Fibroblast of upper back skin (primary cell): Measurements from ENCODE around the gene SPRR2D.
"Not testable (repeated sequence)": the region's sequence is repeated elsewhere in the genome, so short reads cannot be mapped to it uniquely, and the experiment has no call there.

Source experiments
- DNase-seq: peaks from one replicate; pipeline ENCODE4 v3.0.0-alpha.2; 2013

The SPRR2D gene

GRCh38 chr1:153040950-153041631, at the start of gene SPRR2D:
TSS of gene SPRR2D (minus strand) at chr1:153041120. CDS start at chr1:153040346, 774 bp downstream.
- no peak for DNase-seq

GRCh38 chr1:153087652-153088051, 46.7 kb upstream of the SPRR2D start:
- DNase-seq = no peak

- no peak for DNase-seq
These were observed 40.8 kb upstream of the SPRR2D start for GRCh38 chr1:153081736-153082135.

DNA sequence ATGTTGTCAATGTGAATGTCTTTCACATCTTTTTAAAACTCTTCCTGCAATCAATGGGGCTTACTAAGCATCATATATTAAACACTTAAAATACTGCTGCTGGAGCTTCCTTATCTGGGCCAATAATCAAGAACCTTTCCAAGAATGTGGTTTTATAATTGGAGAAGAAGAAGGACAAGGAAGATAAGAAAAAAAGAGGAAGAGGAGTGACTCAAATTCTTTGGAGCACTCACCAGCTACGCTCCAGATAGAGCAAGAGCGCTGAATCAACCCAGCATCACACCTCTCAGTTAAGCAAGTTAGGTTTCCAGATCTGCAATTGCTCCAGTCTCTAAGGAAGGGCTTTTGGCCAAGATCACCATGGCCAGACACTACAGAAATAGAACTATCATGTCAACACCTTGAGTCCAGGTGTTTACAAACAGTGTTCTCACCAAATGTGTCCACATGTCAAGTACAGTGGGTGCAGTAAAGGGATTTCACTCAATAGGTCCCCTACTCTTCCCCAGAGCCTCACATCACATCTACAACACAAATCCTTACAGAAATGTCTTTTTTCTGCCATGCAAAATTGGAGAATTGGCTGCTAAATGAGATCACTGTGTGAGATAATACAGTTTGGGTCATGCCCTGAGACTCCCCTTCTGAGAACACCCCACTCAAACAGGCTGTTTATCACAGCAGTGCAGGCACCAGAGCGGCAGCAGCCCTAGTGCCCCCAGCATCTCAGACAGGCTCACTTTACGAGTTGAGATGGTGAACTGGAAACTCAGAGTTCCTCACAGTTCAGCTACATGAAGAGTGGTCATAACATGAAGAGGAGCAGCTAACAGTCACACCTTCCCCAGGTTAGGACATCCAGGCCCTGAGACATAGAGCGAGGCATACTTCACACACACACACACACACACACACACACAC, 32.1 kb upstream of the SPRR2D start:
- no peak for DNase-seq

DNA sequence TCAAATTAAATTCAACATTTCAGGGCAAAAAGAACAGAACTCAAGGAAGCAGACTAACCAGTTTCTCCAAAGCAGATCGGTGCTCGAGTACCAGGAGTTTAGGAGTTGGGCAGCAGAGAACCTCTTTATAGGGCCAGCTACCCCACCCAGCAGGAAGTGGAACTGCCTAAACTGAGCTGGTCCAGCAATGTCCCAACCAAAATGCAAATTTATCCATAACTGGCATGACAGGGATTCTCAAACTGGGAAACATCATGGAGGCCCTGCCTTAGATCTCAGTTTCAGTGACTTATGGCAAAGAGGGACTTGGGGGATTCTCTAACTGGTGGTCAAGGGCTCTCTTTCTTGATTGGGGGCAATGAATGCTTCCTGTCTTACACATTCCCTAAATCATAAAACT, 30.6 kb upstream of the SPRR2D start, which contains the start of gene SPRR2B:
TSS of gene SPRR2B (minus strand) at position 101 of the 400 bp plus-strand sequence. CDS start 772 bp downstream, outside the sequence.
- DNase-seq = no peak

DNA sequence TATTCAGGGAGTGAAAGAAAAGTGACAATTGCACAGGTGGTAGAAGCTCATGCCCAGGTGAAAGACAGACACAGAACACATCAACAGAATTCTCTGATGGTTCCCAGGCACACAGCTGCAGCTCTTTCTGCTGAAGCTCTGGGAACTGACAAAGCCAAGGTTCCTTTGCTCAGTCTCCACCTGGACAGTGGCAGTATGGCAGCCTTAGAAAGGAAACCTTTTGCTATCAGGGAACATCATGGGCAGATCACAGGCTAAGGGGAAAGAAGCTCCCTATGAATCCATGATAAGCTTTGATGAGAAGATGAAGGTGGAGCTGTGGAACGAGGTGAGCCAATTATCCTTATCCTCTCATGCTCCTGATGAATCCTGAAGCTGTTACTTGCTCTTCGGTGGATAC, 29.3 kb upstream of the SPRR2D start:
- DNase-seq = no peak

- DNase-seq = no peak
These were observed 18.2 kb upstream of the SPRR2D start for GRCh38 chr1:153058826-153059784.

DNA sequence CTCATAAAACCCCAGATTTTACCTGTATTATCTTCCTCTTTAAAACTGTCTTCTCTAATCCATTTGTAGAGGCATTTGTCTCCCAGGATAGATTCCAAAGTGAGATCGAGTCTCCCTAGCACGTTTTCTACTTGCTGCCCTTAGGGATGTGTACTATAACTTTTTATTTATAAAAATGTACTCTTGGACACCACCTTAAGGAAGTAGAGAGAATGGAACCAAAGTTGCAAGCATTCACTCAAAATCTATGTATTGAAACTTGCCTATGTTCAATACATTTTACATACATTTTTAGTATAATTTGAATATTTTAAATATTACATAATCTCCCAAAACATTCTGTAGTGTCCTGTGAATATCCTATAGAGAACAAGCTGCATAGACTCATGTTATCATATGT, 17.2 kb upstream of the SPRR2D start:
- DNase-seq = no peak

- DNase-seq = no peak
These were observed 16.5 kb upstream of the SPRR2D start, which contains the start of gene SPRR2A for GRCh38 chr1:153057375-153057774. TSS of gene SPRR2A (minus strand) at chr1:153057512. CDS start at chr1:153056735, 777 bp downstream.

GRCh38 chr1:153056111-153056510, 15.2 kb upstream of the SPRR2D start:
- DNase-seq = not testable (repeated sequence)

- DNase-seq = no peak
These were observed 8.3 kb upstream of the SPRR2D start for GRCh38 chr1:153049211-153049610.

DNA sequence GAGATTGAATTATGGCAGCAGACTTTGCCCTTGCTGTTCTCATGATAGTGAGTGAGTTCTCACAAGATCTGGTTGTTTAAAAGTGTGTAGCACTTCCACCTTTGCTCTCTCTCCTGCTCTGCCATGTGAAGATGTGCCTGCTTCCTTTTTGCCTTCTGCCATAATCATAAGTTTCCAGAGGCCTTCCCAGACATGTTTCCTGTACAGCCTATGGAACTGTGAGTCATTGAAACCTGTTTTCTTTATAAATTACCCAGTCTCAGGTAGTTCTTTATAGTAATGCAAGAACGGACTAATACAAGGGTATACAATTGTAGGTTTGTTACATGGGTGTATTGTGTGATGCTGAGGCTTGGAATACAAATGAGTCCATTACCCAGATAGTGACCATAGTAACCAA, 5.7 kb downstream of the SPRR2D start:
- DNase-seq = no peak

DNA sequence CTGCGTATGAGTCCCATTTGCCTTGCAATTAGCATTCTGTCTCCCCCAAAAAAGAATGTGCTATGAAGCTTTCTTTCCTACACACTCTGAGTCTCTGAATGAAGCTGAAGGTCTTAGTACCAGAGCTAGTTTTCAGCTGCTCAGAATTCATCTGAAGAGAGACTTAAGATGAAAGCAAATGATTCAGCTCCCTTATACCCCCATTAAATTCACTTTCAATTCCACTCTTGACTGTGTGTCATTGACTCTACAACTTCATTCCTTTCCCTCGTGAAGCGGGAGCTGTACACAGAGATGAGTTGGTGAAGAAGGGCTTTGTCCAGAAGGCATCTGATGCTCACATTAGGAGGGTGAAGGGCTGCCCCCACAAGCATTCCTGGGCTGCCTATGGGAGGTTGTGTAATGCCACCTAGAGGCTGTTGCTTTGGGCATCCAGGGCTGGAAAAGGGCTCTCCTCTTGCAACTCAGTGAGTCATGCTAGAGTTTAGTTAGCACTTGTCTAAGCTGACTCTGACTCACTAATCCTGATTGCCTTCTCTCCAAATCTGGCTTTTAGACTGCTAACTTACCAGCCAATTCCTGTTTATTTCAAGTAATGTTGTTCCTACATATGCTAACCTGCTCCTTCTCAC, 8.1 kb downstream of the SPRR2D start:
- DNase-seq = peak; percentile 26

- DNase-seq = no peak
These were observed 8.8 kb downstream of the SPRR2D start for GRCh38 chr1:153032073-153032472.

DNA sequence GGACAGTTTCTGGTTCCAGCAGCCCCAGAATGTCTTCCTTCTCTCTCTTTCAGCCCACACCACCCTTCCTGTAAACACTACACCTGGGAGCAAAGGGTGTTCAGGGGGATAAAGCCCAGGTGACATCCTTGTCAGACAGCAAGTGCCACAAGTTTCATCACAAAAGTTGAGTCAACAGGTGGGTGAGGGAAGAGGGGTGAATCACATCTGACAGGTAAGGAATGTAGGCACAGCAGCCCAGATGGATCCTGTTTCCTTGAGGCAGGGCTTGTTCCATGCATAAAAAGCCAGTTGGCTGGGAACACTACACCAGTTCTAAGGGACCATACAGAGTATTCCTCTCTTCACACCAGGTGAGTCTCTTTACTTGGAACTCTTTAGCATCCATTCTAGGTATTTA, 10.0 kb downstream of the SPRR2D start, which contains the start of gene SPRR1B:
TSS of gene SPRR1B (plus strand) at position 309 of the 400 bp plus-strand sequence. CDS start 1,143 bp downstream, outside the sequence.
- no peak for DNase-seq

DNA sequence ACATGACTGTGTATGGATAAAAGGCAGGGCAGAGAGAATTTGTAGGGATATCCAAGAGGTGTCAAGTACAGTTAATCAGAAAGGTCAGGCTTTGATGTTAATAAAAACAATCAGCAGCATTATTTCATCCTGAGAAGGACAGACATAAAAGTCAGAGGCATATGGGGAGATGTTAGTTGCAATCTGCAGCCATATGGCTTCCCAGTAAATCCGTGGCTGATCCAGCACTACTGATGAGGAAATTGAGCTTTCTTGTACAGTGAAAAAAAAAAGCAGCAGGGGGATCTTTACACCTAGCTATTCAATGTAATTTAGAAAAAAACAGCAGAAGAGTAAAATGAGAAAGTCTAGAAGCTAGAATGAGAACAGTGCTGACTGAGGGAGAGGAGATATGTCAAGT, 12.2 kb downstream of the SPRR2D start:
- DNase-seq = no peak

DNA sequence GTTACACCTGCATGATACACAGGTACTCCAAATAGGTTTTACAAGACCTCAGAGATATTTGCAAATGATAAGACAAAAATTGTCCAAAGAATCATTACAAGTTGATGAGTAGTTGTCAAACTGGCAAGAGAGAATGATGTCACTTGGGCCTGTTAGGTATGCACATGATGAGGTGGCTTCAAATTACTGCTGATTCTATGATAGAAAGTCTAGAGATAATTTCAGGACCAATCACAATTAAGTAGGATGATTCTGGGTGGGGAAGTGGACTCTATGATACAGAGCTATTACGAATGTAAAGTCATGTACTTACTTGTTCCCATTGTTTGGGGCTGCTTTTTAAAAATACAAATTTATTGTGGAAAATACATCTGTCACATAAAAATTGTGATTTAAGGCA, 15.1 kb downstream of the SPRR2D start:
- DNase-seq = no peak

DNA sequence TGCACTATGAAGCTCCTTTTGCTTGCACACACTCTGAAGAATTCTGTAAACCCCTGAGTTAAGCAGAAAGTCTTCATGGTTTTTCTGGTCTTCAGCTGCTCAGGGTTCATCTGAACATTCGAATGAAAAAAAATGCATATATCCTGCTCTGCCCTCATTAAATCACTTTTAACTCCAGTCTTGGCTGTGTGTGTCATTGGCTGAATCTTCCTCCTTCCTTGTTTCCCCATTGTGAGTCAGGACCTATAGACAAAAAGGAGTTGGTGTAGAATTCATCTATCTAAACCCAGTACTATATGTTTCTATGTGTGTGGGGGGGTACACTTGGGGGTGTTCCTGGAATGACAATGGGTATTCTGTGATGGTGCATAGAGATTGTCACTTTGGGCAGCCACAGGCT, 16.5 kb downstream of the SPRR2D start:
- no peak for DNase-seq

DNA sequence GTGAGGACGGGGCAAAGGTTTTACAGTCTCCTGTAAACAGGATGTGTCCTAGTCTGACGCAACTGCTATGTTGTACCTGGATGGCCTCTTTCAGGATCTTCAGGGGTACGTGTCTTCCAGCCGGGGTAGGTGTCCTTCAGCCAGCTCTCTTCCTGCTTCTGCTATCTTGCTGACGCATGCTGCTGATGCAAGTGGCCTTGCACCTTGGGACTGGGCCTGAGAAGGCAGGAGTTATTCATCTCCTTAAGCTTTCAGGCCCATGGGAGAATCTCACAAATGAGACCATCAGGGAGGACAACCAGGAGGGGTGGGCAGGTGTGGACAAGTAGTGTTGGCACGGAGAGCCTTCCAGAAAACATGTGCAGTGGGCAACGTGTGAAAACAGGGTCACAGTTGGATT, 17.8 kb downstream of the SPRR2D start:
- no peak for DNase-seq

DNA sequence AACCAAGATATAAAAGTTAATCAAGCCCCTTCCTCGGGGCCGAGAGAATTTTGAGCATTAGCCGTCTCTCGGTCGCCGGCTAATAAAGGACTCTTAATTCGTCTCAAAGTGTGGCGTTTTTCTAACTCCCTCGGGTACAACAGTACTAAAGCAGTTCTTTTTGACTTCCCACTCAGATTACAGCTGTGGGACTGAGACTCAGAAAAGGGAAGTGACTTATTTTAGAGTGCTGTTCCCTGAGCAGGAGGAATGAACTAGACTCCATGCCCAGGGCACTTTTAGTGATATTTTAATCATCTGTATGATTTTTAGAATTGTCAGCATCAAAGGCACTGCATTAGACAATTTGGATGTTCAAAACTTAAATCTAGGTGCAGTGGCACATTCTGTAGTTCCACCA, 18.6 kb downstream of the SPRR2D start:
- DNase-seq = not testable (repeated sequence)

GRCh38 chr1:153021829-153022228, 19.1 kb downstream of the SPRR2D start:
- not testable (repeated sequence) for DNase-seq

- DNase-seq = not testable (repeated sequence)
These were observed 29.6 kb downstream of the SPRR2D start for GRCh38 chr1:153011235-153011758.
